ENCODE results near the gene CR2.

CR2 gene

GRCh38 chr1:207414606-207415108, 39.5 kb upstream of the CR2 start:
- Mint-ChIP-seq H3K36me3 (ENCODE audit: low read depth) (no peaks in the 10 kb centered on the region), H3K4me3 (no peak overlapping the region), H3K4me1 (no peaks in the 10 kb centered on the region), H3K27ac (no peak overlapping the region), H3K9me3 (peaks cover 4% of the 10 kb centered on the region), H3K27me3 (ENCODE audit: low read depth, poor library complexity) (peaks cover 5% of the 10 kb centered on the region)
- TF ChIP-seq, protein P1, sequence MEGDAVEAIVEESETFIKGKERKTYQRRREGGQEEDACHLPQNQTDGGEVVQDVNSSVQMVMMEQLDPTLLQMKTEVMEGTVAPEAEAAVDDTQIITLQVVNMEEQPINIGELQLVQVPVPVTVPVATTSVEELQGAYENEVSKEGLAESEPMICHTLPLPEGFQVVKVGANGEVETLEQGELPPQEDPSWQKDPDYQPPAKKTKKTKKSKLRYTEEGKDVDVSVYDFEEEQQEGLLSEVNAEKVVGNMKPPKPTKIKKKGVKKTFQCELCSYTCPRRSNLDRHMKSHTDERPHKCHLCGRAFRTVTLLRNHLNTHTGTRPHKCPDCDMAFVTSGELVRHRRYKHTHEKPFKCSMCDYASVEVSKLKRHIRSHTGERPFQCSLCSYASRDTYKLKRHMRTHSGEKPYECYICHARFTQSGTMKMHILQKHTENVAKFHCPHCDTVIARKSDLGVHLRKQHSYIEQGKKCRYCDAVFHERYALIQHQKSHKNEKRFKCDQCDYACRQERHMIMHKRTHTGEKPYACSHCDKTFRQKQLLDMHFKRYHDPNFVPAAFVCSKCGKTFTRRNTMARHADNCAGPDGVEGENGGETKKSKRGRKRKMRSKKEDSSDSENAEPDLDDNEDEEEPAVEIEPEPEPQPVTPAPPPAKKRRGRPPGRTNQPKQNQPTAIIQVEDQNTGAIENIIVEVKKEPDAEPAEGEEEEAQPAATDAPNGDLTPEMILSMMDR (IDR thresholded peaks at IDR 0.05) = no peak
- no peak for DNase-seq

DNA sequence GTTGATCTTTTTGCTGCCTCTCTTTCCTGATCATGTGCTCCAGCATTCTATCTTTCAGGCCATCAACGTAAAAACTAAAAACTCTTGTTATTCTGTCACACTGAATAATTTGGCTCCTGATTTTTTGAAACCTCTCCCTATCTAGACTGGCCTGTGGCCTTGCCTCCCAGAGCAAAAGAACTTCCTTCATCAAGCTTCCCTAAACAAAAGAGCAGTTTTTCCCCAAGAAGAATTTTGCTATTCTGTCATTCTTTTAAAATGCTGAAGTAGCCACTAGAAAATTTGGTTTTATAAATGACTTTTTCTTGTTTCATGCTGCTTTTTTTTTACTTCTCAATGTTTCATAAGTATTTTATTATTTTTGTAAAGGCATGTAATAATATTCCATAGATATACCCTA, 37.1 kb upstream of the CR2 start:
- TF ChIP-seq, protein P1 (IDR thresholded peaks at IDR 0.05) = no peak
- Mint-ChIP-seq H3K9me3 (peaks cover 16% of the 10 kb centered on the region), H3K27me3 (ENCODE audit: low read depth, poor library complexity) (peaks cover 8% of the 10 kb centered on the region), H3K36me3 (ENCODE audit: low read depth) (no peaks in the 10 kb centered on the region), H3K4me3 (no peak overlapping the region), H3K27ac (no peak overlapping the region), H3K4me1 (no peaks in the 10 kb centered on the region)
- DNase-seq = no peak

DNA sequence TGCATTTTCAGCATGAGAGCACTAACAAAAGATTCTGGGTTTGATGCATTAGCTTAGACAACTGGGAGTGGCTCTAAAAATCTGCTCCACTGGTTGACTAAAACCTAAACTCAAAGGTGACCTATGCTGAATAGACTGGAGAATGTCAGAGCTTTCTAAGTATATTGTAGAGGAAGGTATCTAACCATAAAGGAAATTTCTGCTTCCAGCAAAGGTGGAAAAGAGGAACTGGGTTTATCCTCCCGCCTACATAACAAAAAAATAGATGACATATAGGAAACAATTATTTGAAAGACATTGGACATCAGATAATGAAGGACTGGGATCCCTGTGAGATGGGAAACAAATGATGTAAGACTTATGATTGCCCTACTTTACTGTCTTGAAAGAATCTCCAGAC, 35.8 kb upstream of the CR2 start:
- Mint-ChIP-seq H3K36me3 (ENCODE audit: low read depth) (no peaks in the 10 kb centered on the region), H3K9me3 (peaks cover 16% of the 10 kb centered on the region), H3K27ac (no peak overlapping the region), H3K27me3 (ENCODE audit: low read depth, poor library complexity) (peaks cover 11% of the 10 kb centered on the region), H3K4me1 (no peaks in the 10 kb centered on the region), H3K4me3 (no peak overlapping the region)
- no peak for DNase-seq
- TF ChIP-seq, protein P1 (IDR thresholded peaks at IDR 0.05) = no peak

- H3K4me3 Mint-ChIP-seq = no peak overlapping the region
- TF ChIP-seq, protein P1 (IDR thresholded peaks at IDR 0.05) = no peak
These were observed 34.0 kb upstream of the CR2 start for GRCh38 chr1:207420109-207420508.

DNA sequence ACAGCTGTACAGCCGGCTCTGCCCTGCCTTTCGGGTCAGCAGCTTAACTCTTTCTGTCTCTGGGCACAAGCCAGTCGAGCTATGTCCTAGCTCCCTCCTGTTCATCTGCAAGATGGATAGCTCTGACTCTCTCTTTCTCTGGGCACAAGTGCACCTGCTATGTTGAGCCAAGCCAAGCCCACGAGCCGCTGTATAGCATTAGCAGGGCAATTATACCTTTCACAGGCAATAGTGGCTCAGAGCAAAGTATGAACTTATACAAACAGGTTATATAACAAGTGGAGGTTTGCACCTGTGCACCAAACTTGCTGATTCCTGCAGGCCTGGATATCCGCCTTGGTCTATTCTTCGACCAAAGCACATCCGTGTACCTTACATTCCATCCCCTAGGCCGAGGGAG, 33.0 kb upstream of the CR2 start:
- Mint-ChIP-seq H3K27ac (no peak overlapping the region), H3K4me1 (peaks cover 5% of the 10 kb centered on the region), H3K4me3 (no peak overlapping the region), H3K36me3 (ENCODE audit: low read depth) (no peaks in the 10 kb centered on the region), H3K27me3 (ENCODE audit: low read depth, poor library complexity) (peaks cover 30% of the 10 kb centered on the region), H3K9me3 (peaks cover 16% of the 10 kb centered on the region)
- TF ChIP-seq, protein P1 (IDR thresholded peaks at IDR 0.05) = no peak
- no peak for DNase-seq

More at GRCh38 chr1:207420109-207420508, 34.0 kb upstream of the CR2 start:
- H3K36me3 Mint-ChIP-seq (ENCODE audit: low read depth) = no peaks in the 10 kb centered on the region
- no peak for DNase-seq
- H3K4me1 Mint-ChIP-seq = peaks cover 5% of the 10 kb centered on the region
- no peak overlapping the region for H3K27ac Mint-ChIP-seq
- peaks cover 25% of the 10 kb centered on the region for H3K27me3 Mint-ChIP-seq (ENCODE audit: low read depth, poor library complexity)
- H3K9me3 Mint-ChIP-seq = peaks cover 16% of the 10 kb centered on the region

DNA sequence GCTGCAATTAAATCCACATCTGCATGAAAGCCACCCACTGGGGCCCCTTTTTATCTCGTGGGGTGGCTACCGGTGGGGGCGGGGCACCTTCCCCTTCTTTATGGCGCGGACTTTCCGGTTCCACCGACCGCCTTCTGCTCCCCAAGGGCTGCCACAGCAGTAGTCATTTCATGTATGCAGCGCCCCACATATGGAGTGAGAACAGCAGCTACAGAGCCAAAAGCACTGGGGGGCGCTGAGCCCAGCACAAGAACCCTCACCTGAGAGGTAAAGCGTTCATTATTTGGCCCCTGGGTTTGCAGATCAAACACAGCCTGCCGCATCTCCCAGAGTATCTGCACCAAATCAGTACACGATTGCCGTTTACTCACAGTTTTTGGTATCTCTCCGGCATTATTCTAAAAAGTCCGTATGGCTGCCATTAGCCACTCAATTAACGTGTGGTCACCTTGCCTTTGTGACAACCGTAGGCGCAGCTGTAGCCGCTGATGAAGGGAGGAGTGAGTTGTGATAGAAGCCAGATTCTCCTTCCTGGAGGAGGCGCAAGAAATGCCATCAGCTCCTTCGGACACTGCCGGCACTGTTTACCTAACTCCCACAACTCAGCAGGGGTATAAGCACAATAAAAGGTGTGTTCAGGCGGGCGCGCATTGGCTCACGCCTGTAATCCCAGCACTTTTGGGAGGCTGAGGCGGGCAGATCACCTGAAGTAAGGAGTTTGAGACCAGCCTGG, 30.4 kb upstream of the CR2 start:
- Mint-ChIP-seq H3K4me3 (peak overlapping the region; percentile 70), H3K27ac (no peak overlapping the region), H3K27me3 (ENCODE audit: low read depth, poor library complexity) (peaks cover 30% of the 10 kb centered on the region), H3K9me3 (peaks cover 32% of the 10 kb centered on the region), H3K36me3 (ENCODE audit: low read depth) (no peaks in the 10 kb centered on the region), H3K4me1 (peaks cover 5% of the 10 kb centered on the region)
- TF ChIP-seq, protein P1 (IDR thresholded peaks at IDR 0.05) = no peak
- no peak for DNase-seq

Measured in nephron progenitor cell (in vitro differentiated cells).